Astrocyte of the spinal cord (primary cell): Measurements from ENCODE around the gene PAIP2B.

Experiments
- DNase-seq: peaks from one replicate; pipeline ENCODE4 v3.0.0; 2011; ENCODE audit warnings: low read depth, low spot score
- H3K4me3 ChIP-seq: 2 replicates; pipeline ENCODE4 v1.5.1; 2011; ENCODE audit warnings: low read depth, mild to moderate bottlenecking, low read length, moderate library complexity
- CTCF ChIP-seq: IDR thresholded peaks from 2 replicates; pipeline ENCODE4 v1.5.1; 2012; ENCODE audit warnings: low read depth, mild to moderate bottlenecking, low read length, inconsistent platforms
- in situ Hi-C: cut with HindIII; loops from 2 replicates; pipeline ENCODE4 v1.10.0; 2017; ENCODE audit warnings: low sequenced_read_pairs

PAIP2B gene

GRCh38 chr2:71154279-71154678 lies 72.6 kb downstream of the PAIP2B start:
- no peak overlapping the region for H3K4me3 ChIP-seq
- in situ Hi-C loops = no loop called here
- no peak for DNase-seq
- TF ChIP-seq CTCF = no peak

GRCh38 chr2:71153585-71154224 lies 73.2 kb downstream of the PAIP2B start:
- TF ChIP-seq CTCF = no peak
- in situ Hi-C loops = no loop called here
- no peak overlapping the region for H3K4me3 ChIP-seq
- DNase-seq = no peak

GRCh38 chr2:71151620-71152019 lies 75.3 kb downstream of the PAIP2B start:
- no peak overlapping the region for H3K4me3 ChIP-seq
- in situ Hi-C loops = no loop called here
- DNase-seq = no peak
- no peak for TF ChIP-seq CTCF

- in situ Hi-C loops = no loop called here
- no peak for DNase-seq
- TF ChIP-seq CTCF = no peak
- H3K4me3 ChIP-seq = no peak overlapping the region
Measured at GRCh38 chr2:71150082-71150816, 76.7 kb downstream of the PAIP2B start.

GRCh38 chr2:71148506-71149063 lies 78.3 kb downstream of the PAIP2B start:
- no peak for TF ChIP-seq CTCF
- DNase-seq = no peak
- in situ Hi-C loops = no loop called here
- no peak overlapping the region for H3K4me3 ChIP-seq

- H3K4me3 ChIP-seq = no peak overlapping the region
- no peak for TF ChIP-seq CTCF
- no peak for DNase-seq
- in situ Hi-C loops = no loop called here
Measured at GRCh38 chr2:71143782-71144181, 83.1 kb downstream of the PAIP2B start.
